Omental fat pad (tissue), 4 donors: Measurements from ENCODE around the gene CPXM1. TPM values are rescaled to one million over a fixed set of nuclear protein-coding genes. Genes with fewer than 3 reads are reported as not detected.

Source experiments
- ATAC-seq: fragments of 150-250 bp; one replicate; pipeline ENCODE4 v1.9.1; 2016; ENCODE audit warnings: mild to moderate bottlenecking, moderate library complexity; ENCODE audit not compliant: low FRiP score
- DNase-seq: peaks from one replicate; pipeline ENCODE4 v3.0.0-alpha.2; 2019; ENCODE audit warnings: low spot score
- CTCF ChIP-seq, 3 donors: fragments of 450-650 bp; IDR thresholded peaks; one replicate each; pipeline ENCODE4 v1.5.1; 2016 to 2017; ENCODE audit warnings: antibody characterized with exemption in 3 of 3, mild to moderate bottlenecking in 3 of 3, moderate library complexity in 2 of 3
- total RNA-seq, 4 donors: library from RNA; depleted of rRNA; stranded (reverse); fragments of >200 nt; gene quantifications; one replicate each; pipeline ENCODE4 v1.1.0, GENCODE V29; 2016

The CPXM1 gene
- total RNA-seq, 4 donors from 2014 or later: 22.1 to 74.1 (median 32.3) TPM

- DNase-seq (no peak), ATAC-seq (no peak)
- TF ChIP-seq CTCF (IDR thresholded peaks at IDR 0.05): no peak
These were observed 6.6 kb upstream of the CPXM1 start for GRCh38 chr20:2807019-2807418.

DNA sequence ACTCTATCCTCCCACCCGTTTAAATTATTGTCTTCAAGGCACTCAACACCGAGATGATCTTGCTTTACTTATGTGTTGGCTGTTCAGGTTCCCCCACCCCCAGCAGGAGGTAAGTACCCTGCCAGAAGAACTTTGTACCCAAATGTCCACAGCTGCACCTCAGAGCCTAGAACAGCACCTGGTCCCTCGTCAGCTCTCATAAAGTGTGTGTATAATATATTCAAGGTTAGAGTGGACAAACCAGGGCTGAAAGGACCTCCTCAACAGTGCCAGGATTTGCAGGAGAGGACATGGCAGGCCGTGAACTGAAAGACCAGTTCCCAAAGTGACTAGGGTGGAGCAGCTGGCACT is 5.9 kb upstream of the CPXM1 start:
- no peak for ATAC-seq
- no peak for DNase-seq
- TF ChIP-seq CTCF (IDR thresholded peaks at IDR 0.05): no peak

- DNase-seq: no peak
- no peak for TF ChIP-seq CTCF (IDR thresholded peaks at IDR 0.05)
- ATAC-seq: no peak
These were observed 5.4 kb upstream of the CPXM1 start for GRCh38 chr20:2805689-2806350.

GRCh38 chr20:2804852-2805688 is 4.6 kb upstream of the CPXM1 start:
- TF ChIP-seq CTCF (IDR thresholded peaks at IDR 0.05): no peak
- DNase-seq (no peak), ATAC-seq (peak; percentile 69)

DNA sequence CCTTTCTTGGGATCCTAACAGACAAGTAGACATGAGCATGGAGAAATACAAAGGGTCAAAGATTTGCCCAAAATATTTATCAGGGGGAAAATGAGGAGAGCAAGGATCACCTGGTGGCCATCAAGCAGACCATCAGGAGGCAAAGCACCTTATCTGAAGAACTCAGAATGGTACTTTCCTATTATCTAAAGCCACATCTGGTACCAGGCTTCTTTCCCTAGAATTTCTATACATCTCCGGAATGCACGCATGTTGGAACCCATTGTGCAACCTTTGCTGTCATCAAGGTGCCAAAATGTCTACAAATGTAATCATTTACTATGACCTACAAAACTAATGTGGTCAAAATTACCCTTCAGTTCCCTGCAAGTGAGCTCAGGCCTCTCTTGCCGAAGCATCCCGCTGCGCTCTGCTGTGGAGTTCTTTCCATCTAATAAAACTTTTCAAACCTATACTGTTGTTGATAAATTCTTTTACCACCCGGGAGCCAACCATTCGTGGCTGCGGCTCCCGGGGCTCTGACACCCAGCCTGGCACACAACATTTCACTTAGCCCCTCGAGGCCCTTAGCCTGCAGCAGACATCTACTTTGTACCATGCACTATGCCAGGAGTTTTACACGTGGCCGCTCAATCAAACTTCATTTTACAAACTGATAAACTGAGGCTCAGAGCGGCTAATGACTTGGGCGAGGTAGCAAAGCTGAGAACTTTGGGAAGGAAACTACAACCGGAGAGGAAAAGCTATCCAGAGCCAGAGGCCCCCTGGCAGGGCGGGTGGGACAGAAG is 3.8 kb upstream of the CPXM1 start:
- ATAC-seq (no peak), DNase-seq (no peak)
- no peak for TF ChIP-seq CTCF (IDR thresholded peaks at IDR 0.05)

- no peak for DNase-seq
- TF ChIP-seq CTCF (IDR thresholded peaks at IDR 0.05): no peak
- ATAC-seq: no peak
These were observed 880 bp upstream of the CPXM1 start for GRCh38 chr20:2801286-2801728.
